Globus pallidus (tissue), 1 donor: ENCODE measurements around the gene MCM5.

Experiments used
- DNase-seq: peaks from one replicate; pipeline ENCODE4 v3.0.0-alpha.2; 2015; ENCODE audit warnings: low spot score

Gene MCM5

GRCh38 chr22:35403356-35403755, 3.4 kb downstream of the MCM5 start:
- no peak for DNase-seq

- DNase-seq = no peak
Measured at GRCh38 chr22:35404176-35404575, 4.2 kb downstream of the MCM5 start.

GRCh38 chr22:35406443-35406842, 6.5 kb downstream of the MCM5 start:
- no peak for DNase-seq

GRCh38 chr22:35407362-35407761, 7.4 kb downstream of the MCM5 start:
- DNase-seq = no peak

- peak; percentile 70 for DNase-seq
Measured at GRCh38 chr22:35409783-35410662, 10.1 kb downstream of the MCM5 start.

- no peak for DNase-seq
Measured at GRCh38 chr22:35410663-35411034, 10.7 kb downstream of the MCM5 start.

GRCh38 chr22:35411102-35411501, 11.2 kb downstream of the MCM5 start:
- no peak for DNase-seq

- DNase-seq = no peak
Measured at GRCh38 chr22:35413624-35414023, 13.7 kb downstream of the MCM5 start.

GRCh38 chr22:35417606-35418005, 17.7 kb downstream of the MCM5 start:
- DNase-seq = no peak

- no peak for DNase-seq
Measured at GRCh38 chr22:35418088-35418487, 18.1 kb downstream of the MCM5 start.

- no peak for DNase-seq
Measured at GRCh38 chr22:35418731-35419130, 18.8 kb downstream of the MCM5 start.

GRCh38 chr22:35419756-35420155, 19.8 kb downstream of the MCM5 start:
- no peak for DNase-seq

GRCh38 chr22:35421121-35421520, 21.2 kb downstream of the MCM5 start:
- no peak for DNase-seq

GRCh38 chr22:35422145-35422544, 22.2 kb downstream of the MCM5 start:
- no peak for DNase-seq

GRCh38 chr22:35422936-35423335, 23.0 kb downstream of the MCM5 start:
- DNase-seq = no peak

- DNase-seq = no peak
Measured at GRCh38 chr22:35424081-35424480, 24.1 kb downstream of the MCM5 start.

GRCh38 chr22:35424761-35425160, 24.8 kb downstream of the MCM5 start:
- DNase-seq = no peak

GRCh38 chr22:35425546-35425945, 25.6 kb downstream of the MCM5 start:
- no peak for DNase-seq

GRCh38 chr22:35425971-35426800, 26.2 kb downstream of the MCM5 start:
- no peak for DNase-seq

- no peak for DNase-seq
Measured at GRCh38 chr22:35426801-35427140, 26.8 kb downstream of the MCM5 start.

- peak; percentile 68 for DNase-seq
Measured at GRCh38 chr22:35430897-35431322, 31.0 kb downstream of the MCM5 start.

- DNase-seq = no peak
Measured at GRCh38 chr22:35431483-35432227, 31.7 kb downstream of the MCM5 start.
